HepG2 (cell line): Measurements from ENCODE around the gene IGIP. TPM values are rescaled to one million over a fixed set of nuclear protein-coding genes. Genes with fewer than 3 reads are reported as not detected.

Source experiments
- ATAC-seq: fragments of 200-7000 bp; cut with Tn5 transposase; 3 replicates; pipeline ENCODE4 v1.9.1; 2020; ENCODE audit warnings: mild to moderate bottlenecking, moderate library complexity
- BruUV-seq: library from RNA; stranded (reverse); fragments of 400-500 nt; replicated peaks from 2 replicates; lab custom pipeline; 2021; lab: Mats Ljungman, UMichigan
- CTCF ChIA-PET: fragments of 300-600 bp; formaldehyde crosslinking; extraction: SDS; loops from one replicate; lab custom pipeline; 2021; ENCODE audit warnings: low total read pairs, inconsistent platforms, low intra/inter-chr PET ratio; lab: Yijun Ruan, JAX
- POLR2A ChIA-PET: fragments of 350-600 bp; sonication (Branson Sonifier 250); formaldehyde crosslinking; loops from one replicate; lab custom pipeline; 2020; ENCODE audit warnings: antibody characterized with exemption, inconsistent platforms; lab: Yijun Ruan, JAX
- DNase-seq: peaks from one replicate; pipeline ENCODE4 v3.0.0-alpha.2; 2015; ENCODE audit warnings: low spot score
- FAIRE-seq: peaks from 3 replicates; lab custom pipeline; 2011; peaks lifted over from hg19 to GRCh38; lab: Jason Lieb, UNC
- H2AFZ ChIP-seq: one replicate; pipeline ENCODE4 v1.6.1; 2011; ENCODE audit warnings: low read length, inconsistent platforms
- H3K27ac ChIP-seq: fragments of 300-600 bp; 3 replicates; pipeline ENCODE4 v1.8.0; 2011; ENCODE audit warnings: mixed run types, mild to moderate bottlenecking, mixed read lengths, low read length, inconsistent platforms; ENCODE audit not compliant: insufficient read depth; ENCODE audit errors: extremely low read length
- H3K27me3 ChIP-seq, 2 experiments: fragments of 200-600 bp in 1 of 2; 2 replicates in 1 of 2; 3 replicates in 1 of 2; pipeline versions ENCODE4 v1.6.0 to v1.8.0; 2011; ENCODE audit warnings: low read length in 2 of 2, mild to moderate bottlenecking in 2 of 2, moderate library complexity in 2 of 2, inconsistent platforms in 1 of 2; ENCODE audit not compliant: insufficient read depth in 2 of 2, control insufficient read depth in 1 of 2
- H3K36me3 ChIP-seq, 2 experiments: fragments of 200-600 bp in 1 of 2; replicated peaks in 1 of 2; 2 replicates in 1 of 2; 3 replicates in 1 of 2; pipeline versions ENCODE4 v1.5.1 to v1.8.0; 2011; ENCODE audit warnings: low read length in 2 of 2, inconsistent platforms in 1 of 2; ENCODE audit not compliant: insufficient read depth in 2 of 2, control insufficient read depth in 1 of 2
- H3K4me1 ChIP-seq: 2 replicates; pipeline ENCODE4 v1.5.1; 2012; ENCODE audit warnings: low read length, inconsistent platforms; ENCODE audit not compliant: insufficient read depth
- H3K4me2 ChIP-seq: 2 replicates; pipeline ENCODE4 v1.6.0; 2011; ENCODE audit warnings: low read depth, low read length, inconsistent platforms
- H3K4me3 ChIP-seq, 3 experiments: fragments of 200-600 bp in 1 of 3; sonication (generic), shearing (Covaris generic) in 1 of 3; replicated peaks in 1 of 3; 2 replicates each; pipeline ENCODE4 v1.5.1; 2011 to 2016; ENCODE audit warnings: low read length in 3 of 3, inconsistent platforms in 2 of 3, low read depth in 2 of 3, mild to moderate bottlenecking in 2 of 3, control low read depth in 1 of 3, mixed read lengths in 1 of 3; ENCODE audit not compliant: insufficient read depth in 1 of 3
- H3K79me2 ChIP-seq: one replicate; pipeline ENCODE4 v1.6.1; 2011; ENCODE audit warnings: low read length, inconsistent platforms; ENCODE audit not compliant: insufficient read depth
- H3K9ac ChIP-seq: 2 replicates; pipeline ENCODE4 v1.6.0; 2011; ENCODE audit warnings: mild to moderate bottlenecking, low read depth, low read length, inconsistent platforms; ENCODE audit not compliant: insufficient read depth
- H3K9me3 ChIP-seq: 2 replicates; pipeline ENCODE4 v1.5.1; 2012; ENCODE audit warnings: mild to moderate bottlenecking, low read length
- H4K20me1 ChIP-seq: 2 replicates; pipeline ENCODE4 v1.6.0; 2011; ENCODE audit warnings: inconsistent platforms, mild to moderate bottlenecking, low read length, moderate library complexity; ENCODE audit not compliant: insufficient read depth
- CHD4 ChIP-seq: fragments of 200-600 bp; sonication (generic); IDR thresholded peaks from 2 replicates; pipeline ENCODE4 v1.7.0; 2017; ENCODE audit warnings: mild to moderate bottlenecking, low read length, borderline replicate concordance
- FOXP1 ChIP-seq, 2 experiments: fragments of 450-650 bp in 1 of 2; IDR thresholded peaks; 2 replicates each; pipeline ENCODE4 v1.6.1; 2017 to 2018; ENCODE audit warnings: antibody characterized with exemption in 1 of 2
- HNRNPL ChIP-seq: fragments of 200-400 bp; formaldehyde crosslinking; IDR thresholded peaks from 2 replicates; pipeline ENCODE4 v1.6.1; 2017; ENCODE audit warnings: mild to moderate bottlenecking, low read depth, low read length
- MAFK ChIP-seq, 2 experiments: IDR thresholded peaks in 1 of 2; conservative IDR thresholded peaks in 1 of 2; 2 replicates each; pipeline ENCODE4 v1.6.1; 2011; ENCODE audit warnings: improper control_type of control experiment in 2 of 2, low read length in 2 of 2
- PAWR ChIP-seq: sonication (generic); formaldehyde crosslinking; IDR thresholded peaks from 2 replicates; pipeline ENCODE4 v1.4.0; 2020; ENCODE audit warnings: missing genetic modification reagents, mild to moderate bottlenecking, borderline replicate concordance
- TBP ChIP-seq: sonication (generic); formaldehyde crosslinking; IDR thresholded peaks from 2 replicates; pipeline ENCODE4 v1.5.0; 2020; ENCODE audit warnings: missing genetic modification reagents
- ZC3H13 ChIP-seq: sonication (generic); formaldehyde crosslinking; IDR thresholded peaks from 2 replicates; pipeline ENCODE4 v1.8.1; 2023; ENCODE audit warnings: mild to moderate bottlenecking, missing genetic modification reagents, moderate library complexity
- ZKSCAN5 ChIP-seq: sonication (generic); formaldehyde crosslinking; IDR thresholded peaks from 2 replicates; pipeline ENCODE4 v1.5.1; 2020; ENCODE audit warnings: mild to moderate bottlenecking, missing genetic modification reagents
- ZNF235 ChIP-seq: sonication (generic); formaldehyde crosslinking; IDR thresholded peaks from 2 replicates; pipeline ENCODE4 v1.8.1; 2023; ENCODE audit warnings: mild to moderate bottlenecking, missing genetic modification reagents, borderline replicate concordance
- ZNF569 ChIP-seq: sonication (generic); formaldehyde crosslinking; IDR thresholded peaks from 2 replicates; pipeline ENCODE4 v1.5.0; 2020; ENCODE audit warnings: mild to moderate bottlenecking, missing genetic modification reagents, moderate library complexity, borderline replicate concordance
- WGBS: methylation state at CpG from one replicate; pipeline ENCODE4 v1.1.6; 2017; ENCODE audit warnings: low lambda C conversion rate; 5-methylcytosine and 5-hydroxymethylcytosine counted together
- in situ Hi-C: cut with HindIII; loops from 2 replicates; pipeline ENCODE4 v1.10.0; 2017; ENCODE audit warnings: low pct_unique_long_range_greater_than_20kb; ENCODE audit not compliant: extremely low pct_ligation_motif_present
- intact Hi-C: fragments of 100-400 bp; cut with micrococcal nuclease; formaldehyde crosslinking; loops from one replicate; pipeline ENCODE4 v1.10.0; 2022; ENCODE audit not compliant: unreplicated experiment
- polyA plus RNA-seq, 8 experiments: library from polyadenylated mRNA; depleted of rRNA in 3 of 8; stranded (reverse) in 7 of 8; unstranded in 1 of 8; fragments of >200 nt; fragmentation: Illumina TruSeq in 4 of 8; extraction: Trizol in 4 of 8; gene quantifications; 2 replicates each; pipeline versions ENCODE4 v1.2.1 to v1.2.3, GENCODE V29; 2011 to 2016; ENCODE audit warnings: low read depth in 4 of 8, missing spikeins in 1 of 8, mixed read lengths in 1 of 8; ENCODE audit not compliant: insufficient read depth in 1 of 8
- total RNA-seq, 5 experiments: library from RNA; depleted of rRNA; stranded (reverse); fragments of >200 nt; fragmentation: Illumina TruSeq; extraction: Trizol; gene quantifications; 2 replicates each; pipeline ENCODE4 v1.2.3, GENCODE V29; 2016; ENCODE audit warnings: low read depth in 1 of 5
- TF ChIP-seq, protein P1 (sequence below): sonication (generic); formaldehyde crosslinking; IDR thresholded peaks from 2 replicates; pipeline ENCODE4 v1.4.0; 2020; ENCODE audit warnings: missing genetic modification reagents
- TF ChIP-seq, protein P2 (sequence below): sonication (generic); formaldehyde crosslinking; IDR thresholded peaks from 2 replicates; pipeline ENCODE4 v1.4.0; 2020; ENCODE audit warnings: missing genetic modification reagents
- TF ChIP-seq, protein P3 (sequence below), 2 experiments: fragments of 450-650 bp in 1 of 2; sonication (generic) in 1 of 2; formaldehyde crosslinking; IDR thresholded peaks; 2 replicates each; pipeline versions ENCODE4 v1.5.0 to v1.8.0; 2020 to 2022; ENCODE audit warnings: mild to moderate bottlenecking in 1 of 2, missing genetic modification reagents in 1 of 2
- TF ChIP-seq, protein P4 (sequence below): IDR thresholded peaks from 2 replicates; pipeline ENCODE4 v1.6.1; 2016; ENCODE audit warnings: missing compliant biosample characterization, missing genetic modification reagents, borderline replicate concordance
- TF ChIP-seq, protein P5 (sequence below): sonication (generic); formaldehyde crosslinking; IDR thresholded peaks from 2 replicates; pipeline ENCODE4 v1.4.0; 2020; ENCODE audit warnings: missing genetic modification reagents

IGIP gene
- total and polyA plus RNA-seq, 2 of the 13 experiments (the other 11 are each of a cell fraction or from before 2014, with no cell fraction given): 1.7 to 2.1 TPM

DNA sequence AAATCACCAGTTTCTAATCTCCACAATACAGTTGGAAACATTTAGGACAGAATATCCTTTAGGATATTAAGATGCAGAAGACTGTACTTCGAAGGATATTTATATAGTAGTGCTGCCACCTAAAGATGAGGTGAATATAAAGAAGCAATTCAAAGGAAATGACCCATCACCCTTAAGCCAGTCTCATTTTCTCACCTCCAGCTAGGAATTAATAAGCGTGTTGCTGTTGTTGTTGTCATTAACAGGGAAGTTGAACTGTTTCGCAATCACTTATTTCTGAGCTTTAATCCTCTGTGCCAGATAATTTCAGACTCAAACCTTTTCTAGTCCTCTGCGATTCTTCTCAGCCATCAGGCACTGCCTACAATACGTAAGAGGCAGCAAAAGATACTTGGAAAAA is 19.6 kb upstream of the IGIP start:
- no TSS peak for BruUV-seq
- Histone ChIP-seq H3K4me3 (no peak overlapping the region), H3K4me2 (peak overlapping the region; percentile 90; the same call in 1 of the 2 replicates), H3K4me1 (peaks cover 32% of the 10 kb centered on the region), H3K27me3 (no peaks in the 10 kb centered on the region; a peak in 1 of 5 replicates), H3K9me3 (no peaks in the 10 kb centered on the region), H3K27ac (no peak overlapping the region), H3K36me3 (no peaks in the 10 kb centered on the region), H4K20me1 (no peaks in the 10 kb centered on the region; the same call in 1 of the 2 replicates), H3K79me2 (peaks cover 27% of the 10 kb centered on the region), H2AFZ (no peak overlapping the region), H3K9ac (no peak overlapping the region)
- DNase-seq: no peak
- ATAC-seq: no peak
- ChIA-PET POLR2A (interaction anchor here (1.4 kb wide), 1 partner anchor 10 kb away, joined by 6 read pairs; no protein-coding TSS in a partner anchor), CTCF (no interaction called here)
- intact Hi-C loops: loop anchor here (5.0 kb wide), 1 partner anchor 36 kb away; no protein-coding TSS in a partner anchor
- in situ Hi-C loops: no loop called here
- 39% methylated on average over 5 of the region's 5 CpGs for WGBS
- FAIRE-seq: no peak
- TF ChIP-seq CHD4 (no peak), ZNF235 (CRISPR knock-in tag) (no peak), PAWR (no peak), HNRNPL (no peak), MAFK (conservative IDR thresholded peaks at IDR 0.05 in 1 of 2, IDR thresholded peaks at IDR 0.05 in 1 of 2; ENCODE audit: low read length in 2 of 2) (no peak), ZNF569 (CRISPR knock-in tag) (no peak), ZC3H13 (CRISPR knock-in tag) (no peak), ZKSCAN5 (CRISPR knock-in tag) (0 out of 2 replicates have a peak, but pooled peaks have one; percentile 27), FOXP1 (IDR thresholded peaks at IDR 0.05) (no peak), FOXP1 (CRISPR knock-in tag; IDR thresholded peaks at IDR 0.05) (0 out of 2 replicates have a peak, but pooled peaks have one; percentile 9), TBP (CRISPR knock-in tag) (no peak)
- TF ChIP-seq, protein P1, sequence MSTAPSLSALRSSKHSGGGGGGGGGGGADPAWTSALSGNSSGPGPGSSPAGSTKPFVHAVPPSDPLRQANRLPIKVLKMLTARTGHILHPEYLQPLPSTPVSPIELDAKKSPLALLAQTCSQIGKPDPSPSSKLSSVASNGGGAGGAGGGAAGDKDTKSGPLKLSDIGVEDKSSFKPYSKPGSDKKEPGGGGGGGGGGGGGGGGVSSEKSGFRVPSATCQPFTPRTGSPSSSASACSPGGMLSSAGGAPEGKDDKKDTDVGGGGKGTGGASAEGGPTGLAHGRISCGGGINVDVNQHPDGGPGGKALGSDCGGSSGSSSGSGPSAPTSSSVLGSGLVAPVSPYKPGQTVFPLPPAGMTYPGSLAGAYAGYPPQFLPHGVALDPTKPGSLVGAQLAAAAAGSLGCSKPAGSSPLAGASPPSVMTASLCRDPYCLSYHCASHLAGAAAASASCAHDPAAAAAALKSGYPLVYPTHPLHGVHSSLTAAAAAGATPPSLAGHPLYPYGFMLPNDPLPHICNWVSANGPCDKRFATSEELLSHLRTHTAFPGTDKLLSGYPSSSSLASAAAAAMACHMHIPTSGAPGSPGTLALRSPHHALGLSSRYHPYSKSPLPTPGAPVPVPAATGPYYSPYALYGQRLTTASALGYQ (CRISPR knock-in tag): no peak
- TF ChIP-seq, protein P2, sequence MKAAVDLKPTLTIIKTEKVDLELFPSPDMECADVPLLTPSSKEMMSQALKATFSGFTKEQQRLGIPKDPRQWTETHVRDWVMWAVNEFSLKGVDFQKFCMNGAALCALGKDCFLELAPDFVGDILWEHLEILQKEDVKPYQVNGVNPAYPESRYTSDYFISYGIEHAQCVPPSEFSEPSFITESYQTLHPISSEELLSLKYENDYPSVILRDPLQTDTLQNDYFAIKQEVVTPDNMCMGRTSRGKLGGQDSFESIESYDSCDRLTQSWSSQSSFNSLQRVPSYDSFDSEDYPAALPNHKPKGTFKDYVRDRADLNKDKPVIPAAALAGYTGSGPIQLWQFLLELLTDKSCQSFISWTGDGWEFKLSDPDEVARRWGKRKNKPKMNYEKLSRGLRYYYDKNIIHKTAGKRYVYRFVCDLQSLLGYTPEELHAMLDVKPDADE: no peak
- TF ChIP-seq, protein P3, sequence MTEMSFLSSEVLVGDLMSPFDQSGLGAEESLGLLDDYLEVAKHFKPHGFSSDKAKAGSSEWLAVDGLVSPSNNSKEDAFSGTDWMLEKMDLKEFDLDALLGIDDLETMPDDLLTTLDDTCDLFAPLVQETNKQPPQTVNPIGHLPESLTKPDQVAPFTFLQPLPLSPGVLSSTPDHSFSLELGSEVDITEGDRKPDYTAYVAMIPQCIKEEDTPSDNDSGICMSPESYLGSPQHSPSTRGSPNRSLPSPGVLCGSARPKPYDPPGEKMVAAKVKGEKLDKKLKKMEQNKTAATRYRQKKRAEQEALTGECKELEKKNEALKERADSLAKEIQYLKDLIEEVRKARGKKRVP (CRISPR knock-in tag; IDR thresholded peaks at IDR 0.05): no peak
- TF ChIP-seq, protein P4, sequence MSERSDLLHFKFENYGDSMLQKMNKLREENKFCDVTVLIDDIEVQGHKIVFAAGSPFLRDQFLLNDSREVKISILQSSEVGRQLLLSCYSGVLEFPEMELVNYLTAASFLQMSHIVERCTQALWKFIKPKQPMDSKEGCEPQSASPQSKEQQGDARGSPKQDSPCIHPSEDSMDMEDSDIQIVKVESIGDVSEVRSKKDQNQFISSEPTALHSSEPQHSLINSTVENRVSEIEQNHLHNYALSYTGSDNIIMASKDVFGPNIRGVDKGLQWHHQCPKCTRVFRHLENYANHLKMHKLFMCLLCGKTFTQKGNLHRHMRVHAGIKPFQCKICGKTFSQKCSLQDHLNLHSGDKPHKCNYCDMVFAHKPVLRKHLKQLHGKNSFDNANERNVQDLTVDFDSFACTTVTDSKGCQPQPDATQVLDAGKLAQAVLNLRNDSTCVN (CRISPR knock-in tag): no peak
- TF ChIP-seq, protein P5, sequence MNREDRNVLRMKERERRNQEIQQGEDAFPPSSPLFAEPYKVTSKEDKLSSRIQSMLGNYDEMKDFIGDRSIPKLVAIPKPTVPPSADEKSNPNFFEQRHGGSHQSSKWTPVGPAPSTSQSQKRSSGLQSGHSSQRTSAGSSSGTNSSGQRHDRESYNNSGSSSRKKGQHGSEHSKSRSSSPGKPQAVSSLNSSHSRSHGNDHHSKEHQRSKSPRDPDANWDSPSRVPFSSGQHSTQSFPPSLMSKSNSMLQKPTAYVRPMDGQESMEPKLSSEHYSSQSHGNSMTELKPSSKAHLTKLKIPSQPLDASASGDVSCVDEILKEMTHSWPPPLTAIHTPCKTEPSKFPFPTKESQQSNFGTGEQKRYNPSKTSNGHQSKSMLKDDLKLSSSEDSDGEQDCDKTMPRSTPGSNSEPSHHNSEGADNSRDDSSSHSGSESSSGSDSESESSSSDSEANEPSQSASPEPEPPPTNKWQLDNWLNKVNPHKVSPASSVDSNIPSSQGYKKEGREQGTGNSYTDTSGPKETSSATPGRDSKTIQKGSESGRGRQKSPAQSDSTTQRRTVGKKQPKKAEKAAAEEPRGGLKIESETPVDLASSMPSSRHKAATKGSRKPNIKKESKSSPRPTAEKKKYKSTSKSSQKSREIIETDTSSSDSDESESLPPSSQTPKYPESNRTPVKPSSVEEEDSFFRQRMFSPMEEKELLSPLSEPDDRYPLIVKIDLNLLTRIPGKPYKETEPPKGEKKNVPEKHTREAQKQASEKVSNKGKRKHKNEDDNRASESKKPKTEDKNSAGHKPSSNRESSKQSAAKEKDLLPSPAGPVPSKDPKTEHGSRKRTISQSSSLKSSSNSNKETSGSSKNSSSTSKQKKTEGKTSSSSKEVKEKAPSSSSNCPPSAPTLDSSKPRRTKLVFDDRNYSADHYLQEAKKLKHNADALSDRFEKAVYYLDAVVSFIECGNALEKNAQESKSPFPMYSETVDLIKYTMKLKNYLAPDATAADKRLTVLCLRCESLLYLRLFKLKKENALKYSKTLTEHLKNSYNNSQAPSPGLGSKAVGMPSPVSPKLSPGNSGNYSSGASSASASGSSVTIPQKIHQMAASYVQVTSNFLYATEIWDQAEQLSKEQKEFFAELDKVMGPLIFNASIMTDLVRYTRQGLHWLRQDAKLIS (CRISPR knock-in tag): no peak
